Measurements from ENCODE around the gene CACNA1F. TPM values are rescaled to one million over a fixed set of nuclear protein-coding genes. Genes with fewer than 3 reads are reported as not detected.
A peak's percentile ranks its signal among the peaks of the same experiment; 100 is the strongest.

CACNA1F gene
- total and polyA plus RNA-seq, 9 of the 15 experiments (the other 6 are each of a cell fraction or from before 2014, with no cell fraction given): under 0.01 to 0.41 (median 0.03) TPM; not detected in 3

GRCh38 chrX:49232525-49232924 lies 615 bp downstream of the CACNA1F start:
- POLR2A ChIA-PET: interaction anchor here (0.6 kb wide), 1 partner anchor 25 kb away, joined by 3 read pairs; no protein-coding TSS in a partner anchor

More at GRCh38 chrX:49232525-49232924, 615 bp downstream of the CACNA1F start:
- in situ Hi-C loops (cut with MboI) (no loop called here), intact Hi-C loops (cut with micrococcal nuclease) (no loop called here)
- Histone ChIP-seq H3K27ac (ENCODE audit: extremely low read depth, low read depth, low read length) (no peak overlapping the region), H3K79me2 (ENCODE audit: control insufficient read depth, insufficient read depth, low read length) (peaks cover 23% of the 10 kb centered on the region), H4K20me1 (replicated peaks; ENCODE audit: control insufficient read depth, insufficient read depth, low read length) (no peaks in the 10 kb centered on the region), H3K9me3 (replicated peaks; ENCODE audit: control insufficient read depth, insufficient read depth, low read depth, low read length) (no peaks in the 10 kb centered on the region), H2AFZ (ENCODE audit: low read depth, low read length) (peak overlapping the region; percentile 42; the same call in 1 of the 2 replicates), H3K36me3 (ENCODE audit: control insufficient read depth, insufficient read depth, low read length) (0 out of 3 replicates have a peak, but pooled peaks cover 6% of the 10 kb centered on the region), H3K27me3 (ENCODE audit: control insufficient read depth in 2 of 2, insufficient read depth in 2 of 2, low read length in 2 of 2) (no peaks in the 10 kb centered on the region), H3K4me3 (no peak overlapping the region), H3K4me1 (replicated peaks in 1 of 2; ENCODE audit: control insufficient read depth in 2 of 2, insufficient read depth in 2 of 2, low read length in 2 of 2) (peaks cover 18 to 55% of the 10 kb centered on the region in 2 experiments; a peak in 4 of 5 replicates), H3K4me2 (ENCODE audit: insufficient read depth, low read length) (no peak overlapping the region), H3K9ac (ENCODE audit: insufficient read depth in 1 of 2, low read depth in 2 of 2, low read length in 2 of 2) (no peak overlapping the region), H3K9me1 (ENCODE audit: control insufficient read depth, insufficient read depth, low read length) (no peaks in the 10 kb centered on the region)
- 33% methylated on average over 2 of the region's 2 CpGs for WGBS (ENCODE audit: insufficient coverage, low coverage, missing lambda C conversion rate)
- no TSS peak for BruUV-seq (replicated peaks)
- no peak for ATAC-seq
- TF ChIP-seq STAG1 (CRISPR knock-in tag; IDR thresholded peaks at IDR 0.05; ENCODE audit: borderline replicate concordance) (no peak), HDAC2 (IDR thresholded peaks at IDR 0.05) (peak; percentile 45; the same call in 1 of the 2 replicates), SRSF7 (optimal IDR thresholded peaks at IDR 0.05; ENCODE audit: low read depth, low read length) (no peak), KDM1A (IDR thresholded peaks at IDR 0.05) (peak in 1 of 2 experiments; percentile 34; a peak in 2 of 4 replicates), BCOR (IDR thresholded peaks at IDR 0.05) (peak; percentile 85), THAP12 (CRISPR knock-in tag; IDR thresholded peaks at IDR 0.05) (no peak), RBM25 (IDR thresholded peaks at IDR 0.05; ENCODE audit: low read depth, low read length, severe bottlenecking) (peak; percentile 87), ADNP (tag; IDR thresholded peaks at IDR 0.05) (0 out of 2 replicates have a peak, but pooled peaks have one; percentile 41)
- no peak for FAIRE-seq
- CTCF ChIA-PET (ENCODE audit: low intra/inter-chr PET ratio): no interaction called here
- no peak for DNase-seq (ENCODE audit: extremely low read depth in 1 of 4, low spot score in 3 of 4)
